Measurements from ENCODE around the gene HK2. TPM values are rescaled to one million over a fixed set of nuclear protein-coding genes. Genes with fewer than 3 reads are reported as not detected.

The HK2 gene
- total RNA-seq, 1 donor from 2014 or later, result 6.8 TPM

DNA sequence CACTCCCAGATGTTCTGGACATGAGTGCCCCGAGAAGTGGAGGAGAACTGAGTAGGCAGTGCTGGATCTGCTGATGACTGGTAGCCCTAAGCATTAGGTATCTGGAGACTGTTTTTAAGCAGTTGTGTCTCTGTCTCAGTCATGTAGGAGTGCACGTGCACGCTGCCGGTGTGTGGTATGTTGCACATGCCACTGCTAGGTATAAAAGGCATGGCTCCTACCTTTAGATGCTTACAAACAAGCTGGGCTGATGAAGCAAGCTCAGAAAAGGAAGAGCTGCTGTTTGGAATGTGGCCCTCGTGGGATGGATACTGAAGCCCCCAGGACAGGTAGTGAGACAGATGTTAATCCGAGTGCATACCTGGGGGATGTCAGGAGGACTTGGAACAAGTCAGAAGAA, 49.1 kb downstream of the HK2 start:
- DNase-seq (ENCODE audit: low spot score in 2 of 2), result no peak
- H3K9me3 ChIP-seq, result no peaks in the 10 kb centered on the region
- TF ChIP-seq, protein P1, sequence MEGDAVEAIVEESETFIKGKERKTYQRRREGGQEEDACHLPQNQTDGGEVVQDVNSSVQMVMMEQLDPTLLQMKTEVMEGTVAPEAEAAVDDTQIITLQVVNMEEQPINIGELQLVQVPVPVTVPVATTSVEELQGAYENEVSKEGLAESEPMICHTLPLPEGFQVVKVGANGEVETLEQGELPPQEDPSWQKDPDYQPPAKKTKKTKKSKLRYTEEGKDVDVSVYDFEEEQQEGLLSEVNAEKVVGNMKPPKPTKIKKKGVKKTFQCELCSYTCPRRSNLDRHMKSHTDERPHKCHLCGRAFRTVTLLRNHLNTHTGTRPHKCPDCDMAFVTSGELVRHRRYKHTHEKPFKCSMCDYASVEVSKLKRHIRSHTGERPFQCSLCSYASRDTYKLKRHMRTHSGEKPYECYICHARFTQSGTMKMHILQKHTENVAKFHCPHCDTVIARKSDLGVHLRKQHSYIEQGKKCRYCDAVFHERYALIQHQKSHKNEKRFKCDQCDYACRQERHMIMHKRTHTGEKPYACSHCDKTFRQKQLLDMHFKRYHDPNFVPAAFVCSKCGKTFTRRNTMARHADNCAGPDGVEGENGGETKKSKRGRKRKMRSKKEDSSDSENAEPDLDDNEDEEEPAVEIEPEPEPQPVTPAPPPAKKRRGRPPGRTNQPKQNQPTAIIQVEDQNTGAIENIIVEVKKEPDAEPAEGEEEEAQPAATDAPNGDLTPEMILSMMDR (IDR thresholded peaks at IDR 0.05), result no peak
- H3K4me1 ChIP-seq, result no peaks in the 10 kb centered on the region
- H3K27me3 ChIP-seq, result no peaks in the 10 kb centered on the region
- H3K36me3 ChIP-seq, result peaks cover 49 to 60% of the 10 kb centered on the region in 2 donors
- intact Hi-C loops (cut with DNase I), result no loop called here
- no peak overlapping the region for H3K27ac ChIP-seq
- no peak overlapping the region for H3K4me3 ChIP-seq

DNA sequence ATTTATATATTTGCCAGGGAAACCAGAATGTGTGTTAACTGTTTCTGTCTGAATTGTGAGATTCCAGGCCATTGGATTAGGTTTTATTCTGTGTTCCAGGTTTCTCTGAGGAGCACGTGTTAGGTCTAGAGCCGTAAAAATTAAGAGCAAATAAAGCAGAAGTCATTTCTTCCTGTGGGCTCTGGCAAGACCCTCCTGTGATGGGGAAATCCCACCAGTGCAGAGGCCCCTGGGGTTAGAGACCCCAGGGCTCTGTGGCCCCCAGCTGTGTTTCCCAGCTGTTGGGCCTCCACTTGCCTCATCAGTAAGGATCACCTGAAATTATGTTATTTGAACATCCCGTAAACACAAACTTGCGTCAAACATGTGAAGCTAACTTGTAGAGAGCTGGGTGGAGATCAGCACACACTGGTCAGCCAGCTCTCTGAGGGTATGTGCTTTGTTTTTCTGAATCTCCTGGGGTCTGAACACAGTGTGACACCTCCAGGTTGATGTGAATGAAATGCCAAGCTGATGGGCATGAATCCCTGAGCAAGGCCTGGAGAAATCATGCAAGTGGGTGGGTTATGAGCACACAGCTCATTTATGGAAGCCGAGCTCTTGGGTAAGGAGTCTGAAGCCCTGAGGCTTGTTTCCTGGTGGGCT, 50.3 kb downstream of the HK2 start:
- no peaks in the 10 kb centered on the region for H3K9me3 ChIP-seq
- no peak overlapping the region for H3K4me3 ChIP-seq
- TF ChIP-seq, protein P1 (IDR thresholded peaks at IDR 0.05), result no peak
- peaks cover 48 to 61% of the 10 kb centered on the region in 2 donors for H3K36me3 ChIP-seq
- DNase-seq (ENCODE audit: low spot score in 2 of 2), result no peak
- H3K27ac ChIP-seq, result no peak overlapping the region
- H3K4me1 ChIP-seq, result no peaks in the 10 kb centered on the region
- intact Hi-C loops (cut with DNase I), result no loop called here
- no peaks in the 10 kb centered on the region for H3K27me3 ChIP-seq

DNA sequence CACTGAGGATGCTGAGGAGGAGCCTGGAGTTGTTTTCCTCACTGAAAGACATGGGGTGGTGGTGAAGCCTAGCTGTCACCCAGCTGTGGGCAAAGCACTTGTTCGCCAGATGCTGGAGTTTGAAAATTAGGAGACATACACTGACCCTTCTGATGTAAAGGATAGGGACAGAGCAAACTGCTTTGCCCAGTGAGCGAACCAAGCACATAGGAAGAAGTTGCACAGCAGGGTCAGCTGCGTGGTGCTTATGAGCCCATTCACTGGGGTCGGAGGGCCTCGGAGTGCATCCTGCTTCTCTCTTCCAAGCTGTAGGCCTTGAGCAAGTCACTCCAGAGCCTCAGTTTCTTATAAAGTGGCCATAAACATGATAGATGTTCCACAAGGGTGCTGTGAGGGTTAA, 50.9 kb downstream of the HK2 start:
- Histone ChIP-seq H3K9me3 (no peaks in the 10 kb centered on the region), H3K27ac (no peak overlapping the region), H3K36me3 (peaks cover 46 to 65% of the 10 kb centered on the region in 2 donors), H3K4me3 (no peak overlapping the region), H3K27me3 (no peaks in the 10 kb centered on the region), H3K4me1 (no peaks in the 10 kb centered on the region)
- DNase-seq (ENCODE audit: low spot score in 2 of 2), result no peak
- TF ChIP-seq, protein P1 (IDR thresholded peaks at IDR 0.05), result no peak
- intact Hi-C loops (cut with DNase I), result no loop called here

DNA sequence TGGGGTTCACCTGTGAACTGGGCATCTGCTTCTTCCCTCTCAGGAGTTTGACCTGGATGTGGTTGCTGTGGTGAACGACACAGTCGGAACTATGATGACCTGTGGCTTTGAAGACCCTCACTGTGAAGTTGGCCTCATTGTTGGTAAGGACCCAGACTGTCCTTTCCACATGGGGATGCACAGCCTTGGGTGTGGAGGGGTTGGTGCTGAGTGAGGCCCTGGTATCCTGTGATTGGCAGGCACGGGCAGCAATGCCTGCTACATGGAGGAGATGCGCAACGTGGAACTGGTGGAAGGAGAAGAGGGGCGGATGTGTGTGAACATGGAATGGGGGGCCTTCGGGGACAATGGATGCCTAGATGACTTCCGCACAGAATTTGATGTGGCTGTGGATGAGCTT, 52.3 kb downstream of the HK2 start:
- no peak overlapping the region for H3K27ac ChIP-seq
- H3K27me3 ChIP-seq, result no peaks in the 10 kb centered on the region
- H3K9me3 ChIP-seq, result no peaks in the 10 kb centered on the region
- peaks cover 48 to 55% of the 10 kb centered on the region in 2 donors for H3K36me3 ChIP-seq
- no peak for DNase-seq (ENCODE audit: low spot score in 2 of 2)
- H3K4me3 ChIP-seq, result no peak overlapping the region
- no peaks in the 10 kb centered on the region for H3K4me1 ChIP-seq
- TF ChIP-seq, protein P1 (IDR thresholded peaks at IDR 0.05), result no peak
- intact Hi-C loops (cut with DNase I), result no loop called here

DNA sequence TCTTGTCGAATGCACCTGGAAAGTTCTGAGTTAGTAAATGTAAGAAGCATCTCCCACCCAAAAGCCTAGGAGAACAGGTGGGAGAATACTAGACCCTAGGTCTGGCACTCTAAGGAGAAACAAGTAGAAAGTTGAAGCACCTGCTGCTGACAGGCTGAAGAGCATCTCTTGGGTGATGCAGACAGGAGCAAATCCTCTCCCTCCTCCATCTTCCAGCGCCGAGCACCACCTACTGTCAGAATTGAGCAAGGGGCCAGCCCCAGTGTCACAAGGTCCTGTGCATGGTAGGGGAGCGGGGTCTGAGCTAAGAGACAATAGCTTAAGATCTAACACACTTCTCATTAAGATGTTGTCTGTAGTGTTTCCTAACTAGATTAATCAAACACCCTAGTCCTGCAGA, 52.9 kb downstream of the HK2 start:
- Histone ChIP-seq H3K27me3 (no peaks in the 10 kb centered on the region), H3K4me3 (no peak overlapping the region), H3K9me3 (no peaks in the 10 kb centered on the region), H3K36me3 (peaks cover 42 to 55% of the 10 kb centered on the region in 2 donors), H3K27ac (no peak overlapping the region), H3K4me1 (no peaks in the 10 kb centered on the region)
- DNase-seq (ENCODE audit: low spot score in 2 of 2), result no peak
- TF ChIP-seq, protein P1 (IDR thresholded peaks at IDR 0.05), result no peak
- intact Hi-C loops (cut with DNase I), result no loop called here

Measured in ascending aorta (tissue), 2 donors.